AG09319 (cell line): ENCODE measurements around the gene SLC17A6.
A peak's percentile ranks its signal among the peaks of the same experiment; 100 is the strongest.

Experiments
- DNase-seq: peaks from one replicate; pipeline ENCODE4 v3.0.0-alpha.2; 2010; ENCODE audit warnings: low read depth; ENCODE audit errors: extremely low read depth
- TF ChIP-seq, protein P1 (sequence below): IDR thresholded peaks from 2 replicates; pipeline ENCODE4 v1.5.1; 2011; ENCODE audit warnings: low read depth, mild to moderate bottlenecking, inconsistent platforms, low read length, moderate library complexity

SLC17A6 gene

GRCh38 chr11:22337596-22338485, at the start of gene SLC17A6:
SLC17A6 (plus strand) TSS chr11:22338381; CDS start chr11:22338534, 153 bp downstream.
- TF ChIP-seq, protein P1, sequence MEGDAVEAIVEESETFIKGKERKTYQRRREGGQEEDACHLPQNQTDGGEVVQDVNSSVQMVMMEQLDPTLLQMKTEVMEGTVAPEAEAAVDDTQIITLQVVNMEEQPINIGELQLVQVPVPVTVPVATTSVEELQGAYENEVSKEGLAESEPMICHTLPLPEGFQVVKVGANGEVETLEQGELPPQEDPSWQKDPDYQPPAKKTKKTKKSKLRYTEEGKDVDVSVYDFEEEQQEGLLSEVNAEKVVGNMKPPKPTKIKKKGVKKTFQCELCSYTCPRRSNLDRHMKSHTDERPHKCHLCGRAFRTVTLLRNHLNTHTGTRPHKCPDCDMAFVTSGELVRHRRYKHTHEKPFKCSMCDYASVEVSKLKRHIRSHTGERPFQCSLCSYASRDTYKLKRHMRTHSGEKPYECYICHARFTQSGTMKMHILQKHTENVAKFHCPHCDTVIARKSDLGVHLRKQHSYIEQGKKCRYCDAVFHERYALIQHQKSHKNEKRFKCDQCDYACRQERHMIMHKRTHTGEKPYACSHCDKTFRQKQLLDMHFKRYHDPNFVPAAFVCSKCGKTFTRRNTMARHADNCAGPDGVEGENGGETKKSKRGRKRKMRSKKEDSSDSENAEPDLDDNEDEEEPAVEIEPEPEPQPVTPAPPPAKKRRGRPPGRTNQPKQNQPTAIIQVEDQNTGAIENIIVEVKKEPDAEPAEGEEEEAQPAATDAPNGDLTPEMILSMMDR = no peak
- no peak for DNase-seq

- TF ChIP-seq, protein P1 = no peak
- DNase-seq = no peak
Measured at GRCh38 chr11:22302368-22302767, 35.8 kb upstream of the SLC17A6 start.

DNA sequence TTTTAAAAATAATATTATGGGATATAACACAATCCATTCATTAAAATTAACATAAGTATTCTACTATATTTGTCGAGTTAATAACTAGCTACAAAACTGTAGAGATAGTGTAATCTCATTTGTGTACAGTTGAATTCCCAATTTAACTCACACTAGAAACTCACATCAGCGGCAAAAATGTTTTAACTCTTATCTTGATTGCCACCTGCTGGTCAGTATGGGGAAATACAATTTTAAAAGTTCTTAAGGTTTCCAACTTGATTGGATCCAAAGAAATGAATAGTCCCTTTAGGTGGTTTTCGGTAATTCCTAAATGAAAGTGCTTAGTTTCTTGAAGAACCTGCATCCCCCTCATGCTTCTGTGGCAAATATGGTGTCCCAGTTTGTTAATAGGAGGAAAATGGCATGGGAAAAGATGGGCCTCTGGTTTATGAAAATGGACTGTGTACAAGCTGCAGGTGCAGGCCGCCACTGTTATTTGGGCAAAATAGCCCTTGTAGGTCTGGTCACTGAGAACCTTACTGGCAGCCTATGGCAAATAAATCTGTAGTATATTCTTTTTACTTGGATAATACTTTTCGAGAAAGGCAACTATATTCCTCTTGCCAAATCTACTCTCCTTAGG, 33.7 kb upstream of the SLC17A6 start:
- peak; percentile 1 for DNase-seq
- TF ChIP-seq, protein P1 = peak; percentile 57

- DNase-seq = no peak
- TF ChIP-seq, protein P1 = no peak
Measured at GRCh38 chr11:22317656-22318055, 20.5 kb upstream of the SLC17A6 start.

GRCh38 chr11:22331771-22332170, 6.4 kb upstream of the SLC17A6 start:
- TF ChIP-seq, protein P1 = no peak
- no peak for DNase-seq

GRCh38 chr11:22336587-22336986, 1.6 kb upstream of the SLC17A6 start:
- TF ChIP-seq, protein P1 = no peak

GRCh38 chr11:22339611-22340010, 1.4 kb downstream of the SLC17A6 start:
- TF ChIP-seq, protein P1 = no peak
- no peak for DNase-seq

More at GRCh38 chr11:22336587-22336986, 1.6 kb upstream of the SLC17A6 start:
- no peak for DNase-seq
